Prostate gland (tissue), 2 donors: ENCODE measurements around the gene NXPH1. TPM values are rescaled to one million over a fixed set of nuclear protein-coding genes. Genes with fewer than 3 reads are reported as not detected.

Source experiments
- DNase-seq: peaks from one replicate; pipeline ENCODE4 v3.0.0-alpha.2; 2019; ENCODE audit warnings: low spot score
- H3K27ac ChIP-seq, 2 donors: fragments of 200-600 bp; sonication (generic); 2 replicates each; pipeline ENCODE4 v1.5.1; 2017 to 2019
- H3K27me3 ChIP-seq: fragments of 200-600 bp; sonication (generic); replicated peaks from 2 replicates; pipeline ENCODE4 v1.5.1; 2019; ENCODE audit not compliant: insufficient read depth
- H3K36me3 ChIP-seq, 2 donors: fragments of 200-600 bp; sonication (generic); 1 replicate in 1 of 2; 2 replicates in 1 of 2; pipeline versions ENCODE4 v1.5.1 to v1.8.1; 2017 to 2019
- H3K4me1 ChIP-seq: fragments of 200-600 bp; sonication (generic); replicated peaks from 2 replicates; pipeline ENCODE4 v1.5.1; 2019
- H3K4me3 ChIP-seq, 2 donors: fragments of 200-600 bp; sonication (generic); 2 replicates each; pipeline ENCODE4 v1.5.1; 2017 to 2019
- H3K9me3 ChIP-seq: fragments of 200-600 bp; sonication (generic); 2 replicates; pipeline ENCODE4 v1.5.1; 2017
- CTCF ChIP-seq, 4 experiments: fragments of 200-600 bp in 2 of 4; fragments of 450-650 bp in 2 of 4; sonication (generic) in 2 of 4; IDR thresholded peaks; 1 replicate in 3 of 4; 2 replicates in 1 of 4; pipeline ENCODE4 v1.5.1; 2016 to 2019; ENCODE audit warnings: antibody characterized with exemption in 4 of 4, mild to moderate bottlenecking in 2 of 4, moderate library complexity in 2 of 4
- POLR2A ChIP-seq: fragments of 450-650 bp; IDR thresholded peaks from one replicate; pipeline ENCODE4 v1.6.1; 2016; ENCODE audit warnings: antibody characterized with exemption, mild to moderate bottlenecking
- POLR2AphosphoS5 ChIP-seq: sonication (generic); formaldehyde crosslinking; IDR thresholded peaks from one replicate; pipeline ENCODE4 v1.6.1; 2017; ENCODE audit warnings: antibody characterized with exemption
- WGBS: methylation state at CpG from one replicate; pipeline ENCODE4 v1.1.5; 2018; 5-methylcytosine and 5-hydroxymethylcytosine counted together
- intact Hi-C: fragments of 100-400 bp; cut with DNase I; formaldehyde crosslinking; loops from one replicate; pipeline ENCODE4 v1.14.2; 2022
- total RNA-seq, 2 donors: library from RNA; depleted of rRNA; stranded (reverse); fragments of >200 nt; gene quantifications; one replicate each; pipeline ENCODE4 v1.1.0, GENCODE V29; 2016

The NXPH1 gene
- total RNA-seq, 2 donors from 2014 or later: not detected

- TF ChIP-seq CTCF (IDR thresholded peaks at IDR 0.05) (no peak), POLR2AphosphoS5 (no peak), POLR2A (no peak)
- intact Hi-C loops: no loop called here
- Histone ChIP-seq H3K4me3 (no peak overlapping the region), H3K27ac (no peak overlapping the region), H3K9me3 (no peaks in the 10 kb centered on the region), H3K4me1 (no peaks in the 10 kb centered on the region), H3K36me3 (no peaks in the 10 kb centered on the region), H3K27me3 (peaks cover 49% of the 10 kb centered on the region)
- 2% methylated on average over 42 of the region's 42 CpGs for WGBS
- DNase-seq: no peak
Observed at GRCh38 chr7:8441106-8441965, 7.9 kb downstream of the NXPH1 start.

- intact Hi-C loops: no loop called here
Observed at GRCh38 chr7:8442051-8442813, 8.8 kb downstream of the NXPH1 start.

GRCh38 chr7:8442814-8443304, 9.4 kb downstream of the NXPH1 start:
- no peak overlapping the region for H3K4me3 ChIP-seq
- intact Hi-C loops: no loop called here
- 3% methylated on average over 32 of the region's 40 CpGs for WGBS
- no peak overlapping the region for H3K27ac ChIP-seq
- H3K9me3 ChIP-seq: no peaks in the 10 kb centered on the region
- no peak for DNase-seq
- TF ChIP-seq CTCF (IDR thresholded peaks at IDR 0.05) (no peak), POLR2A (no peak), POLR2AphosphoS5 (no peak)
- H3K27me3 ChIP-seq: peaks cover 44% of the 10 kb centered on the region
- no peaks in the 10 kb centered on the region for H3K4me1 ChIP-seq
- no peaks in the 10 kb centered on the region for H3K36me3 ChIP-seq

More at GRCh38 chr7:8442051-8442813, 8.8 kb downstream of the NXPH1 start:
- WGBS: 4% methylated on average over 51 of the region's 51 CpGs
- TF ChIP-seq POLR2A (no peak), POLR2AphosphoS5 (no peak), CTCF (IDR thresholded peaks at IDR 0.05) (no peak)
- H3K27ac ChIP-seq: no peak overlapping the region
- no peaks in the 10 kb centered on the region for H3K9me3 ChIP-seq
- peaks cover 45% of the 10 kb centered on the region for H3K27me3 ChIP-seq
- H3K4me1 ChIP-seq: no peaks in the 10 kb centered on the region
- DNase-seq: no peak
- no peak overlapping the region for H3K4me3 ChIP-seq
- no peaks in the 10 kb centered on the region for H3K36me3 ChIP-seq

- no peak overlapping the region for H3K27ac ChIP-seq
Observed at GRCh38 chr7:8443576-8444467, 10.4 kb downstream of the NXPH1 start.

More at GRCh38 chr7:8443576-8444467, 10.4 kb downstream of the NXPH1 start:
- Histone ChIP-seq H3K4me1 (no peaks in the 10 kb centered on the region), H3K4me3 (no peak overlapping the region), H3K36me3 (no peaks in the 10 kb centered on the region), H3K27me3 (peaks cover 44% of the 10 kb centered on the region), H3K9me3 (no peaks in the 10 kb centered on the region)
- intact Hi-C loops: no loop called here
- TF ChIP-seq CTCF (IDR thresholded peaks at IDR 0.05): no peak
- DNase-seq: no peak
- 4% methylated on average over 49 of the region's 49 CpGs for WGBS
